Measurements from ENCODE around the gene SYPL1. TPM values are rescaled to one million over a fixed set of nuclear protein-coding genes. Genes with fewer than 3 reads are reported as not detected.

SYPL1 gene
- total and polyA plus RNA-seq, 2 donors (not counting 3 experiments of a cell fraction or from before 2014, with no cell fraction given): 59.8 to 67.1 TPM

- peaks cover 9 to 12% of the 10 kb centered on the region in 2 experiments for H3K27me3 ChIP-seq (ENCODE audit: control insufficient read depth in 2 of 2, insufficient read depth in 2 of 2, low read length in 2 of 2)
- H4K20me1 ChIP-seq (replicated peaks; ENCODE audit: control insufficient read depth, extremely low read depth, insufficient read depth, low read length): no peaks in the 10 kb centered on the region
- H3K79me2 ChIP-seq (ENCODE audit: control insufficient read depth, insufficient read depth, low read length): no peaks in the 10 kb centered on the region
- POLR2A ChIA-PET: no interaction called here
- H3K4me2 ChIP-seq (ENCODE audit: insufficient read depth, low read length): no peak overlapping the region
- dilution Hi-C loops (cut with MboI; ENCODE audit: extremely low pct_ligation_motif_present, low sequenced_read_pairs): loop anchor here (25.0 kb wide), 1 partner anchor 109 kb away; no protein-coding TSS in a partner anchor
- no peaks in the 10 kb centered on the region for H3K4me1 ChIP-seq (ENCODE audit: control insufficient read depth, extremely low read depth, insufficient read depth, low read length)
- FAIRE-seq: no peak
- H2AFZ ChIP-seq (ENCODE audit: low read depth, low read length): no peak overlapping the region
- DNase-seq (ENCODE audit: low read depth, low spot score): no peak
- no peaks in the 10 kb centered on the region for H3K9me1 ChIP-seq (replicated peaks; ENCODE audit: control insufficient read depth, extremely low read depth, insufficient read depth, low read length)
- no peak overlapping the region for H3K9ac ChIP-seq (replicated peaks; ENCODE audit: extremely low read depth, insufficient read depth, low read length)
- no peaks in the 10 kb centered on the region for H3K36me3 ChIP-seq (ENCODE audit: control insufficient read depth in 2 of 2, extremely low read depth in 1 of 2, insufficient read depth in 2 of 2, low read length in 2 of 2)
- intact Hi-C loops (cut with micrococcal nuclease): no loop called here
- no TSS peak for BruUV-seq (replicated peaks)
- no peak overlapping the region for H3K4me3 ChIP-seq (replicated peaks in 1 of 3; ENCODE audit: insufficient read depth in 1 of 3, low read depth in 1 of 3, low read length in 3 of 3)
- CTCF ChIA-PET: interaction anchor here (0.6 kb wide), 1 partner anchor 101 kb away, joined by 3 read pairs; no protein-coding TSS in a partner anchor
- no peak overlapping the region for H3K27ac ChIP-seq (ENCODE audit: insufficient read depth, low read depth, low read length)
- TF ChIP-seq JUN (IDR thresholded peaks at IDR 0.05; ENCODE audit: borderline replicate concordance, insufficient read depth, insufficient read length, low read depth) (no peak), POLR2A (IDR thresholded peaks at IDR 0.05; ENCODE audit: low read depth, low read length) (no peak), GATA2 (IDR thresholded peaks at IDR 0.05; ENCODE audit: insufficient read depth, insufficient read length, low read depth, low read length) (no peak), FOS (IDR thresholded peaks at IDR 0.05; ENCODE audit: borderline replicate concordance, insufficient read depth, low read length) (no peak)
- no peaks in the 10 kb centered on the region for H3K9me3 ChIP-seq (replicated peaks; ENCODE audit: control insufficient read depth, insufficient read depth, low read length)
Observed at GRCh38 chr7:106053109-106053508, 59.0 kb downstream of the SYPL1 start.

- dilution Hi-C loops (cut with MboI; ENCODE audit: extremely low pct_ligation_motif_present, low sequenced_read_pairs) (loop anchor here (25.0 kb wide), 1 partner anchor 110 kb away; no protein-coding TSS in a partner anchor), intact Hi-C loops (cut with micrococcal nuclease) (no loop called here)
- H3K9ac ChIP-seq (replicated peaks; ENCODE audit: extremely low read depth, insufficient read depth, low read length): no peak overlapping the region
- no peaks in the 10 kb centered on the region for H4K20me1 ChIP-seq (replicated peaks; ENCODE audit: control insufficient read depth, extremely low read depth, insufficient read depth, low read length)
- no TSS peak for BruUV-seq (replicated peaks)
- H3K27me3 ChIP-seq (ENCODE audit: control insufficient read depth in 2 of 2, insufficient read depth in 2 of 2, low read length in 2 of 2): peaks cover 9 to 15% of the 10 kb centered on the region in 2 experiments
- H2AFZ ChIP-seq (ENCODE audit: low read depth, low read length): no peak overlapping the region
- no peaks in the 10 kb centered on the region for H3K4me1 ChIP-seq (ENCODE audit: control insufficient read depth, extremely low read depth, insufficient read depth, low read length)
- ChIA-PET POLR2A (no interaction called here), CTCF (interaction anchor here (3.1 kb wide), 1 partner anchor 102 kb away, joined by 25 read pairs; no protein-coding TSS in a partner anchor)
- H3K79me2 ChIP-seq (ENCODE audit: control insufficient read depth, insufficient read depth, low read length): no peaks in the 10 kb centered on the region
- no peak for FAIRE-seq
- no peaks in the 10 kb centered on the region for H3K9me3 ChIP-seq (replicated peaks; ENCODE audit: control insufficient read depth, insufficient read depth, low read length)
- no peak overlapping the region for H3K4me2 ChIP-seq (ENCODE audit: insufficient read depth, low read length)
- DNase-seq (ENCODE audit: low read depth, low spot score): no peak
- H3K9me1 ChIP-seq (replicated peaks; ENCODE audit: control insufficient read depth, extremely low read depth, insufficient read depth, low read length): no peaks in the 10 kb centered on the region
- H3K4me3 ChIP-seq (replicated peaks in 1 of 3; ENCODE audit: insufficient read depth in 1 of 3, low read depth in 1 of 3, low read length in 3 of 3): no peak overlapping the region
- no peak for TF ChIP-seq MAX (IDR thresholded peaks at IDR 0.05; ENCODE audit: insufficient read depth, insufficient read length)
- TF ChIP-seq JUN (IDR thresholded peaks at IDR 0.05; ENCODE audit: borderline replicate concordance, insufficient read depth, insufficient read length, low read depth): no peak
- no peak for TF ChIP-seq POLR2AphosphoS5 (IDR thresholded peaks at IDR 0.05; ENCODE audit: insufficient read depth, low read depth, low read length)
- TF ChIP-seq POLR2A (IDR thresholded peaks at IDR 0.05; ENCODE audit: low read depth, low read length): no peak
- TF ChIP-seq EZH2 (IDR thresholded peaks at IDR 0.05; ENCODE audit: borderline replicate concordance, low read depth, low read length, severe bottlenecking): no peak
- no peak for TF ChIP-seq MYC (IDR thresholded peaks at IDR 0.05; ENCODE audit: low read depth, low read length)
- no peak for TF ChIP-seq CTCF (IDR thresholded peaks at IDR 0.05; ENCODE audit: extremely low read depth in 1 of 2, insufficient read depth in 1 of 2, low read depth in 1 of 2, low read length in 2 of 2)
- TF ChIP-seq FOS (IDR thresholded peaks at IDR 0.05; ENCODE audit: borderline replicate concordance, insufficient read depth, low read length): no peak
- no peak for TF ChIP-seq GATA2 (IDR thresholded peaks at IDR 0.05; ENCODE audit: insufficient read depth, insufficient read length, low read depth, low read length)
- H3K27ac ChIP-seq (ENCODE audit: insufficient read depth, low read depth, low read length): no peak overlapping the region
- no peaks in the 10 kb centered on the region for H3K36me3 ChIP-seq (ENCODE audit: control insufficient read depth in 2 of 2, extremely low read depth in 1 of 2, insufficient read depth in 2 of 2, low read length in 2 of 2)
Observed at GRCh38 chr7:106052681-106053080, 59.4 kb downstream of the SYPL1 start.

Data from endothelial cell of umbilical vein (primary cell).